Activated CD4-positive, alpha-beta T cell treated with anti-CD3 and anti-CD28 coated beads, Interleukin-2, amount 50 U/mL, for 48 hours (primary cell): ENCODE data around the gene TGFB1I1.
"Not testable (repeated sequence)": the region's sequence is repeated elsewhere in the genome, so short reads cannot be mapped to it uniquely, and the experiment has no call there.

Experiments
- DNase-seq, 2 experiments: peaks; one replicate each; pipeline ENCODE4 v3.0.0-alpha.2; 2020

The TGFB1I1 gene

DNA sequence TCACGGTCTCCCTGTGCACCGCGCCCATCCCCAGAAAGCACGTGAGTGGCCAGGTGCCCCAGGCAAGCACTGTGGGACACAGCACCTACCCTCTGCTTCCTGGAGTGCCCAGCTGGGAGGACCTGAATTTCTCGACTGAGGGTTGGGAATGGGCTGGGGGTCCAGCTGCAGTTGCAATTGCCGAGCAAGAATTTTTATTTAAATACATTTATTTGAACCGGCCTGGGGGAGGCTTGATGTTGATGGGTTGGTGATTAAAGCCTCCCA lies 17.3 kb downstream of the TGFB1I1 start:
- no peak for DNase-seq

- DNase-seq: no peak
Measured at GRCh38 chr16:31489616-31490584, 17.9 kb downstream of the TGFB1I1 start.

DNA sequence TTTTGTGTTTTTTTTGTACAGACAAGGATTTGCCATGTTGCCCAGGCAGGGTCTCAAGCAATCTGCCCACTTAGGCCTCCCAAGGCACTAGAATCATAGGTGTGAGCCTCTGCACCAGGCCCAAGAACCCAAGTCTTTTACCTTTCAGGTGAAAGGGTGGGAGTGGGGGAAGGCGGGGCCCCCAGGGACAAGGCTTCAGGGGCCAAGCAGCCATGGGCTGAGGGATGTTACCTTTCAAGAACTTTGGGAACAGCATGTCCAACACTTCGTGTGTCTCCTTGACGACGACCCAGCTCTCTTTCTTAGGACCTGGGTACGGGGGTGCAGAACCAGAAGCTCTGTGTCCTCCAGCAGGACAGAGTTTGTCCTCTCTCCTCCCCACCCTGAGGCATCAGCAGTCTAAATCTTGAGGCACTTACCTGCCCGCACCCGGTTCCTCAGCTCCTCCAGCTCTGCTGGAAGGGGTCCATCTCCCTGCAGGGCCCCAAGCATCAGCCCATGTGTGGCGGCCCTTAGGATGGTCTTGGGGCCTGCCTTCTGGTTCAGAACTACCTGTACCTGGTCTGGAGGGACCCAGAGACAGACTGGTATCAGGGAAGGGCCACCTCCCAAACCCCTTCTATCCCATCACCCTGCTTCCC lies 19.9 kb downstream of the TGFB1I1 start:
- no peak for DNase-seq

DNA sequence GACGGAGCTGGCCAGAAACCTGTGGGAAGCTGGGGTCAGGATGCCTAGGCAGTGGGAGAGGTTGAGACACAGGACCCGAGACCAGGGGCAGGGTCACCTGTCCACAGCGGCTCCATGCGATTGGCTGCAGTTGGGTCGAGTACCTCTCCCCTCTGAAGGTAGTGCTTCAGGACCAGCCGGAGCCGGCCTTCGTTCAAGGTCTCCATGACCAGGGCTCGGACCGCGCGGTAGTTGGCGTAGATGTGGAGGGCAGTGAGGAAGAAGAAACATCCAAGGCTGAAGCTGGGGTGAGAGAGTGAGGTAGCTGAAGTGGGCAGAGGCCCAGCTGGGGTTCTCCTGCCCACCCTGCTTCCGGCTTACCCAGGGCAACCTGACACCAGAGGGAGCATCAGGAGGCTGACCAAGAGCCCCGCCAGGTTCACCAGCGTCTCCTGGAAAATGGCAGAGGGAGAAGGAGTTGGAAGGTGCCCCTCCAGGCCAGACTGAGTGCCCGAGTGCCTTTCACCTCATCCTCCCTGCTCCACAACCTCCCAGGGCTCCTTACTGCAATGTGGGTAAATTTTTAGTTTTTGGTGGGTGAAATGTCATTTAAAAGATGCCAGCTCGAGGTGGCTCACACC lies 21.7 kb downstream of the TGFB1I1 start:
- DNase-seq: no peak

GRCh38 chr16:31496670-31497069 lies 24.7 kb downstream of the TGFB1I1 start:
- DNase-seq: no peak

DNA sequence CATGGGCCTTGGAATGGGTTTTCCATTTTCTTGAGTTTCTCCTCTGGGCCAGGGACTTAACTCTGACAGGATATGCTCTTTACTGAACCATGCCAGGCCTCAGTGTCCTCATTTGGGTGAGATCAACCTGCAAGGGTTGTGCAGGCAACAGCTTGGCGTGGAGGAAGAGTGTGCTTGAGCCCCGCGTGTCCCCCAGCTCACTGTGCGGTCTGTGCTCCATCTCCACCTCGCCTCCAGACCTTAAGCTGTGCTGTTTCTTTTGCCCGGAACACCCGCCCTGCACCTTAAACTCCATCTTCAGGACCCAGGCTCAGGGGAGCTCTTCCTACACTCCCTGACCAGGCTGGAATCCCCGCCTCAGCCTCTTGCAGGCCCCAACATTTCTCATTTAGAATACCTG lies 26.5 kb downstream of the TGFB1I1 start:
- no peak for DNase-seq

DNA sequence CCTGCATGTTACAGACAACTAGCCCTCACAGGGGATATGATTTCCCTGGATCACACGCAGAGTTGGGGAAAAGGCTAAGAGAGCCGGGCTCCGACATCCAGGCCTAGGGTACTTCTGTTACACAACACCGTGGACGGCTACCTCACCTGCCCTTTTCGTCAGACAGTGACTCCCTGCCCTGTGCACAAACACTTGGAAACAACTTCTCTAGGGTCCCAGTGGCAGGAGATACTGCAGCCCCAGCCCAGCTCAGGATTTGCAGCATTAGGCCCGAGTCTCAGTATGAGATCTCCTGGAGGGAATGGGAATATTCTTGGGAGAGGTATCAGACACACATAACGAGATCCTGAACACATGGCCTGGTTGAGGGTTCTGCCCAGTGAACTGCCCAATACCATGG lies 28.0 kb downstream of the TGFB1I1 start:
- DNase-seq: no peak

- DNase-seq: no peak
Measured at GRCh38 chr16:31501226-31501965, 29.4 kb downstream of the TGFB1I1 start.

GRCh38 chr16:31501966-31502348 lies 30.0 kb downstream of the TGFB1I1 start:
- no peak for DNase-seq

- DNase-seq: no peak
Measured at GRCh38 chr16:31502981-31503380, 31.0 kb downstream of the TGFB1I1 start.

DNA sequence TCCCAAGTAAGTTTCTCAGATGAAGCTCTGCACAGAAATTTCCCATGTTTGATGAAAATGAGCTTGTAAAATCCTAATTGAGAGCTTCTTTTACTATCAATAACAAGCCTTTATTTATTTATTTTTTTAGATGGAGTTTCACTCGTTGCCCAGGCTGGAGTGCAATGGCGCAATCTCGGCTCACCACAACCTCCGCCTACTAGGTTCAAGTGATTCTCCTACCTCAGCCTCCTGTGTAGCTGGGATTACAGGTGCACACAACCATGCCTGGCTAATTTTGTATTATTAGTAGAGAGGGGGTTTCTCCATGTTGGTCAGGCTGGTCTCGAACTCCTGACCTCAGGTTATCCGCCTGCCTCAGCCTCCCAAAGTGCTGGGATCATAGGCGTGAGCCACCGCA lies 31.6 kb downstream of the TGFB1I1 start:
- not testable (repeated sequence) for DNase-seq

GRCh38 chr16:31504159-31504558 lies 32.2 kb downstream of the TGFB1I1 start:
- DNase-seq: no peak

DNA sequence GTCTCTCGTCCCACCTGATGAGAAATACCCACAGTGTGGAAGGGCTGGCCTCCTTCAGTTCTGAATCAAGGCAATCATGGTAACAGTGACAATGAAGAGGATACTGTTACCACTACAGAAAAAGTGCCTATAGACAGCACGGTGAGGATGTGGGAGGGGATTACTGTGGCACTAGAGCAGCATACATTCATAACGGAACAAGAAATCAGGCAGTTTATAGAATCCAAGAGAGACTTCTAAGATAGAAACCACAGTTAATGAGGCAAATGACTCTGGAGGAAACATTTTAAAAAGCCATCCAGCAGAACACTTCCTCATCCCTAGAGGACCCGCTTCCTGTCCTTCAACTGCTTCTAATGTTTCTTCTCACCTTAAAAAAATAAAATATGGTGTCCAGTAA lies 33.5 kb downstream of the TGFB1I1 start:
- DNase-seq: peak in 1 of 2 experiments; percentile 46

DNA sequence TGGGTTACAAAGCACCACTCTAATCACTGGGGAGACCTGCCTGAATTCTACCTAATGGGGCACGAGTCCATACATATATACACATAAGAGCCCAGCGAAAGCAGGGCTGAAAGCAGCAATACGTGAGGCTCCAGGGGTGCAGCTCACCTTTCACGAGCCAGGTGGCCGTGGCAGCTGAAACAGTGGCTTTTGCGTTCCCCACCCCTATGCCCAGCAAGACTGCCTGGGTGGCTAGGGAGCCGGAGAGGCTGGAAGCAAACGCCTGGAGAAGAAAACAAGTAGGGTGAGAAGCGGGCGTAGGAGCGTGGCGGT lies 35.6 kb downstream of the TGFB1I1 start:
- no peak for DNase-seq

- DNase-seq: peak; percentile 86 to 90
Measured at GRCh38 chr16:31507929-31508705, 36.2 kb downstream of the TGFB1I1 start, which contains the start of gene RUSF1. TSS of gene RUSF1 (minus strand) at chr16:31508391. CDS start at chr16:31508373, 18 bp downstream.

- DNase-seq: no peak
Measured at GRCh38 chr16:31508706-31509195, 36.8 kb downstream of the TGFB1I1 start.

GRCh38 chr16:31513126-31513525 lies 41.2 kb downstream of the TGFB1I1 start:
- DNase-seq: no peak

GRCh38 chr16:31513884-31514283 lies 41.9 kb downstream of the TGFB1I1 start:
- DNase-seq: no peak

DNA sequence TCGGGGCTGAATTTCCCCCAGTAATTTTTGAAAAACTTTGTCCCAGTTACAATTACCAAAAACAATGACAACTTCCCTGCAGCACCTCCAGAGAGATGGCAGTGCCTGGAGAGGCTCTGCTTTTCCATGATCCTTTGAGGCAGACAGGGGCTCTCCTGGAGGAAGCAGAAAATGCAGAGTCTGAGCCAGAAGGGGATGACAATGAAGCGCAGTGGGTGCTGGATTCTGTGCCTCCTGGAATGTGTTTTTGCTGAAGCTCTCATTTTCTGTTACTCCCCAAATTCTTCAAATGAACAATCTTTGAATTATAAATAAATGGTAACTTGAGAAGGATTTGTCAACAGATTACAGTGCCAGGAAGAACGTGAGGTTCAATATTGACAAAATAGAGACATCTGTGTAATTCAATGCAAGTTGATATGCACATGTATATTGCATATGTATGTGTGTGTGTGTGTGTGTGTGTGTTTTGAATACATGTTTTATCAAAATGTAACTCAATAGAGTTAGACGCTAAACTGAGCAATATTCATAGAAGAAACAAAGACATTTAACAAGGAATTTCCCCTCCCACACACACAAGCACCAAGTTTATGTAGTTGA lies 45.9 kb downstream of the TGFB1I1 start:
- DNase-seq: no peak

- no peak for DNase-seq
Measured at GRCh38 chr16:31519759-31520431, 47.9 kb downstream of the TGFB1I1 start.

DNA sequence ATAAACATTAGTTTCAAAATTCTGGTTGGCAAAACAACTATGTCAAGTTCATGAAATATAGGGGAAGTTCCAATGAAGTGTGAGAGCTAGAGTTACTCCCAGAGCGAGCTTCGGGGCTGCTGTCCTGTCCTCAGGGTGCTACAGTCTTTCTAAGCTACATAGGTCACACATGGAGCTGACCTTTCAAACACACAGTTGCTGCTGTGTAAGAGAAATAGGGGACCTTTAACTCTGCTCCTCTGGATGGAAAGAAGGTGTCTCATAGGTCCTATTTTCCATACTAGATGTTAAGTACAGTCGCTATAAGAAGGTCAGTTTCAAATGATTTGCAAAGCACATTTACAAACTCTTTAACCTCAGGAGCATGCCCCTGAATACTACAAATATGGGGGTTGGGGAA lies 49.4 kb downstream of the TGFB1I1 start:
- no peak for DNase-seq
